T-helper 17 cell (primary cell): ENCODE measurements around the gene CDH22. TPM values are rescaled to one million over a fixed set of nuclear protein-coding genes. Genes with fewer than 3 reads are reported as not detected.

Experiments
- ATAC-seq: fragments of 150-1000 bp; cut with Tn5 transposase; 2 replicates; pipeline ENCODE4 v1.10.0; 2021; ENCODE audit warnings: mild to moderate bottlenecking, moderate library complexity
- DNase-seq, 3 donors: peaks; one replicate each; pipeline versions ENCODE4 v3.0.0 to v3.0.0-alpha.2; 2020 to 2021
- H3K9me3 ChIP-seq: one replicate; pipeline ENCODE4 v1.7.0; 2013; ENCODE audit warnings: low read length, mild to moderate bottlenecking; ENCODE audit not compliant: control insufficient read depth, poor library complexity, severe bottlenecking
- H3K27ac Mint-ChIP-seq: one replicate; pipeline ENCODE4 v1.8.0; 2022; ENCODE audit warnings: mild to moderate bottlenecking, moderate library complexity, mixed read lengths
- H3K27me3 Mint-ChIP-seq: one replicate; pipeline ENCODE4 v1.8.0; 2022; ENCODE audit warnings: mixed read lengths
- H3K36me3 Mint-ChIP-seq: one replicate; pipeline ENCODE4 v1.8.0; 2022; ENCODE audit warnings: low read depth, mixed read lengths
- H3K4me1 Mint-ChIP-seq: one replicate; pipeline ENCODE4 v1.8.0; 2022; ENCODE audit warnings: mild to moderate bottlenecking, mixed read lengths
- H3K4me3 Mint-ChIP-seq: one replicate; pipeline ENCODE4 v1.8.0; 2022; ENCODE audit warnings: mild to moderate bottlenecking, moderate library complexity, mixed read lengths
- total RNA-seq, 4 donors: library from RNA in 2 of 4; stranded (reverse) in 2 of 4; gene quantifications; one replicate each; pipeline ENCODE4 v1.2.3 and lab custom pipeline; 2022 to 2026

CDH22 gene
- total RNA-seq, 2 donors from 2014 or later, result not detected

- peaks cover 74% of the 10 kb centered on the region for H3K27me3 Mint-ChIP-seq
- DNase-seq, result peak; percentile 41 to 63 (median 42)
These were observed 175.6 kb downstream of the CDH22 start for GRCh38 chr20:46132705-46133120.

GRCh38 chr20:46131396-46131795 lies 176.9 kb downstream of the CDH22 start:
- Mint-ChIP-seq H3K27me3 (peaks cover 73% of the 10 kb centered on the region), H3K4me1 (peaks cover 3% of the 10 kb centered on the region), H3K36me3 (peaks cover 4% of the 10 kb centered on the region), H3K27ac (no peak overlapping the region), H3K4me3 (no peak overlapping the region)
- H3K9me3 ChIP-seq, result no peaks in the 10 kb centered on the region
- DNase-seq, result no peak
- no peak for ATAC-seq

More at GRCh38 chr20:46132705-46133120, 175.6 kb downstream of the CDH22 start:
- Mint-ChIP-seq H3K4me3 (no peak overlapping the region), H3K4me1 (peaks cover 3% of the 10 kb centered on the region), H3K36me3 (peaks cover 4% of the 10 kb centered on the region), H3K27ac (no peak overlapping the region)
- peak; percentile 88 for ATAC-seq
- no peaks in the 10 kb centered on the region for H3K9me3 ChIP-seq

GRCh38 chr20:46130534-46130933 lies 177.8 kb downstream of the CDH22 start:
- Mint-ChIP-seq H3K27me3 (peaks cover 74% of the 10 kb centered on the region), H3K4me1 (peaks cover 3% of the 10 kb centered on the region), H3K36me3 (peaks cover 5% of the 10 kb centered on the region), H3K27ac (no peak overlapping the region), H3K4me3 (no peak overlapping the region)
- DNase-seq, result no peak
- no peak for ATAC-seq
- no peaks in the 10 kb centered on the region for H3K9me3 ChIP-seq

GRCh38 chr20:46129955-46130481 lies 178.3 kb downstream of the CDH22 start:
- H3K36me3 Mint-ChIP-seq, result peaks cover 5% of the 10 kb centered on the region
- DNase-seq (no peak), ATAC-seq (no peak)
- no peak overlapping the region for H3K27ac Mint-ChIP-seq
- H3K9me3 ChIP-seq, result no peaks in the 10 kb centered on the region
- H3K4me1 Mint-ChIP-seq, result peaks cover 3% of the 10 kb centered on the region
- H3K27me3 Mint-ChIP-seq, result peaks cover 71% of the 10 kb centered on the region
- H3K4me3 Mint-ChIP-seq, result no peak overlapping the region

- Mint-ChIP-seq H3K27me3 (peaks cover 69% of the 10 kb centered on the region), H3K36me3 (peaks cover 5% of the 10 kb centered on the region), H3K4me1 (peaks cover 7% of the 10 kb centered on the region), H3K4me3 (no peak overlapping the region), H3K27ac (no peak overlapping the region)
- no peak for DNase-seq
- no peaks in the 10 kb centered on the region for H3K9me3 ChIP-seq
- ATAC-seq, result no peak
These were observed 179.8 kb downstream of the CDH22 start for GRCh38 chr20:46128310-46129151.

GRCh38 chr20:46127396-46128010 lies 180.8 kb downstream of the CDH22 start:
- peaks cover 4% of the 10 kb centered on the region for H3K4me1 Mint-ChIP-seq
- no peaks in the 10 kb centered on the region for H3K9me3 ChIP-seq
- H3K27me3 Mint-ChIP-seq, result peaks cover 62% of the 10 kb centered on the region
- H3K27ac Mint-ChIP-seq, result no peak overlapping the region
- no peak overlapping the region for H3K4me3 Mint-ChIP-seq
- ATAC-seq, result no peak
- peaks cover 5% of the 10 kb centered on the region for H3K36me3 Mint-ChIP-seq
- DNase-seq, result no peak

GRCh38 chr20:46126440-46127056 lies 181.8 kb downstream of the CDH22 start:
- H3K4me1 Mint-ChIP-seq, result peaks cover 4% of the 10 kb centered on the region
- H3K27ac Mint-ChIP-seq, result no peak overlapping the region
- H3K9me3 ChIP-seq, result no peaks in the 10 kb centered on the region
- H3K36me3 Mint-ChIP-seq, result peaks cover 5% of the 10 kb centered on the region
- H3K27me3 Mint-ChIP-seq, result peaks cover 53% of the 10 kb centered on the region
- ATAC-seq (no peak), DNase-seq (no peak)
- H3K4me3 Mint-ChIP-seq, result no peak overlapping the region

Other genes starting within 250 kb of the CDH22 start
- gene NCOA5, start 218.5 kb downstream of the CDH22 start, total RNA-seq, result 10 to 100 TPM; 14.5 to 15.0 TPM
- 1 to 10 TPM in 1 of 2 donors, under 1 TPM in 1; 0.68 to 5.8 TPM for gene CD40, start 190.2 kb downstream of the CDH22 start, total RNA-seq
- gene ELMO2, start 98.1 kb upstream of the CDH22 start, total RNA-seq, result 100 to 1,000 TPM; 104 to 107 TPM
- under 1 TPM; 0.21 to 0.27 TPM for gene ZNF334, start 205.1 kb upstream of the CDH22 start, total RNA-seq
- gene OCSTAMP, start 242.2 kb upstream of the CDH22 start, total RNA-seq, result not detected